D721Med (cell line): ENCODE results near the gene RUFY1.

ENCODE experiments used
- DNase-seq: peaks from one replicate; pipeline ENCODE4 v3.0.0; 2011; ENCODE audit warnings: low spot score; ENCODE audit not compliant: insufficient read length
- FAIRE-seq: peaks from 2 replicates; lab custom pipeline; 2011; peaks lifted over from hg19 to GRCh38; lab: Jason Lieb, UNC
- TF ChIP-seq, protein P1 (sequence below): IDR thresholded peaks from 2 replicates; pipeline ENCODE4 v1.5.1; 2012; ENCODE audit warnings: mild to moderate bottlenecking, control low read depth; ENCODE audit not compliant: insufficient read depth; ENCODE audit errors: missing control alignments

Gene RUFY1

DNA sequence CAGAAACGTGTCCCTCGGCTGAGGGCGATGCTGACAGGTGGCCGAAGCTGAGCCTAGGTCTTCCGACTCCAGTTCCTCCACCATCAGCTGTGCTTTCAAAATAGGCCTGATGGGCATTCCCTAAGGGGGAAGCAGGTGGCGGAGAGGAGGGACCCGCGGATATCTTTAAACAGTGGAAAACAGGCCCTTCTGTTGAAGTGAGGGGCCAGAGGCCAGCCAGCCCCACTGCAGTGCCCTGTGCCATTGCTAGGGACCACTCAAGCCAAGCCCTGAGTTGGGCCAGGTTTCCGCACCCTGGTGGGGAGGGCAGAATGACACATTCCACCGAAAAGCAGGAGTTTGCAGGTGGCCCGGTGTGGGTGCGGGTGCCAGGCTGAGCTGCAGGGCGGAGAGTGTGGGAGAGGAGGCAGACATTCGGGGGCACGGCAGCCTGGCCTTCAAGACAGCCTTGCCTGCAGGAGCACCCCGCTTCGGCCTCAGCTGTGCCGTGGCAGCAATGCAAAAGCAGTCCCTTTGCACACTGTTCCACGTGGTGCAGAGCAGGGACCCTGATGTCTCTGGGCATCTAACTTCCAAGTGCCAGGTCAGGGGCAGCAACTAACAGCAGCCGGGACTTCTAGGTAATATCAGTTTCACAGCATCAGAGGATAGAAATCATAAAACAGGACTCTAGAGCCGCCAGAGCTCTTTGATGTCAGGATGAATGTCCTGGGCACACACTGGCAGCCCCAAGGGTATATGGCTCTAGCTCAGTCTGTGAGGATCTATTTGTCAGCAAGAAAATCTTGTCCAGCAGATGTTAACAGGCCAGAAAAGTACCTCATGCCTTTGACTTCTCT is 55.9 kb downstream of the RUFY1 start:
- FAIRE-seq, result no peak
- DNase-seq, result no peak
- TF ChIP-seq, protein P1, sequence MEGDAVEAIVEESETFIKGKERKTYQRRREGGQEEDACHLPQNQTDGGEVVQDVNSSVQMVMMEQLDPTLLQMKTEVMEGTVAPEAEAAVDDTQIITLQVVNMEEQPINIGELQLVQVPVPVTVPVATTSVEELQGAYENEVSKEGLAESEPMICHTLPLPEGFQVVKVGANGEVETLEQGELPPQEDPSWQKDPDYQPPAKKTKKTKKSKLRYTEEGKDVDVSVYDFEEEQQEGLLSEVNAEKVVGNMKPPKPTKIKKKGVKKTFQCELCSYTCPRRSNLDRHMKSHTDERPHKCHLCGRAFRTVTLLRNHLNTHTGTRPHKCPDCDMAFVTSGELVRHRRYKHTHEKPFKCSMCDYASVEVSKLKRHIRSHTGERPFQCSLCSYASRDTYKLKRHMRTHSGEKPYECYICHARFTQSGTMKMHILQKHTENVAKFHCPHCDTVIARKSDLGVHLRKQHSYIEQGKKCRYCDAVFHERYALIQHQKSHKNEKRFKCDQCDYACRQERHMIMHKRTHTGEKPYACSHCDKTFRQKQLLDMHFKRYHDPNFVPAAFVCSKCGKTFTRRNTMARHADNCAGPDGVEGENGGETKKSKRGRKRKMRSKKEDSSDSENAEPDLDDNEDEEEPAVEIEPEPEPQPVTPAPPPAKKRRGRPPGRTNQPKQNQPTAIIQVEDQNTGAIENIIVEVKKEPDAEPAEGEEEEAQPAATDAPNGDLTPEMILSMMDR, result no peak

DNA sequence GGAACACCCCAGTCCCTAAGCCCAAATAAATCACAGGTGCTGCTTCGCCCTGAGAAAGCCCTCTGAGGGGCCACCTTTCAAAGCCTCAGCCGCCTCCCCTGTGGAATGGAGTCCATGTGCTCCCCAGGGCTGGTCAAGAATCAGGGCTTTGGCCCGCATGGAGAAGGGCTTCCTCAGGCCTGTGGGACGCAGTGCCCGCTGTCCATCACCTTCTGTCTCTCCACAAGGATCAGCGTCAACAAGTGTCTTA is 56.5 kb downstream of the RUFY1 start:
- no peak for FAIRE-seq
- no peak for DNase-seq
- TF ChIP-seq, protein P1, result no peak

DNA sequence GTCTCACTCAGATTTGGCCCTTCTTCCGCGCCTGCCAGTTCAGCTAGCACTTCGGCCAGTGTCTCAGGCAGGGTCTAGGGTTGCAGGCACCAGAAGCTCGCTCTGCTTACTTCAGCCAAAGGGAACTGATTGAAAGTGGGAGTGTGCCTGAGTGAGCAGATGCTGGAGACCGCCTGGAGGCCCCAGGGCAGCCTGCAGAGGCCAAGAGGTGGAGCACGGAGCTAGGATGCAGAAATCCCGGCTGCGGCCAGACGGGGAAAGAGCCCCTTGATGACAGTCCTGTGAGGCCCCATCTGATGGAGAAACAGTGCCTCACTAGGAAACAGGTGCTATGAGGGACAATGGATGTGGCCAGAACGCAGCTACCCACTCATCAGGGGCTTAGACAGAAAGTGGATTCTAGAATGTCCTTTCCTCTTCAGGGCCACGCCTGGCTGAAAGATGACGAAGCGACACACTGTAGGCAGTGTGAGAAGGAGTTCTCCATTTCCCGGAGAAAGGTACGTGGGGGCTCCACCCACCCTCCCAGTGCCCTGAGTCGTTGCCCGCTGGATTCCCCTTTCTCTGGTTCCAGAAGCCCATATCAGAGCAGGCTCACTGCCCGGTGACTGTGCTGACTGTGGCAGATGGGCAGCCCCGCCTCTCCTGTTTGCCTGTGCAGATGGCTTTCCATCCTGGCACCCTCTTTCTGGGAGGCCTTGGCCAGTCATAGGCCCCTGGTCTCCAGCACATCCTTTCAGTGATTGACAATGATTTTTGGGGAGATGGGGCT is 57.0 kb downstream of the RUFY1 start:
- DNase-seq, result no peak
- no peak for FAIRE-seq
- TF ChIP-seq, protein P1, result no peak

DNA sequence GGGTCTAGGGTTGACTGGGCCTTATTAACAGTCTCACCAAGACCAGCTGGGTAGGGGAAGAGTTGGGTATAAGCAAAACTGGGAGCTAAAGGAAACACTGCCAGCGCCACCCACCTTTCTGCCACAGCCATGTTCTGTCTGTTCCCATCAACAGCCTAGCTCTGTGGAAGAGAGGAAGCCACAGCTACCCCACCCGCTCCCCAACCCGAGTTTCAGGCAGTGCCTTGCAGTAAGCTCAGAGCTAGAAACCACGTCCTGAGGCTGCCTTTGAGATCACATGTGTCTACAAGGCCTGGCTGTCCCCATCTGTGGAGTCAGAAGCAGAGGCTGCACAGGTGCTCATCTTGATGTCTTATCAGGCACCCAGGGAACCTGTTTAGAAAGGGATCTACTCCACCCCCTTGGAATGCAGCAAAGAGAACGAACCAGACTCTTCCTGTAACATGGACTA is 57.8 kb downstream of the RUFY1 start:
- FAIRE-seq (no peak), DNase-seq (no peak)
- TF ChIP-seq, protein P1, result no peak

DNA sequence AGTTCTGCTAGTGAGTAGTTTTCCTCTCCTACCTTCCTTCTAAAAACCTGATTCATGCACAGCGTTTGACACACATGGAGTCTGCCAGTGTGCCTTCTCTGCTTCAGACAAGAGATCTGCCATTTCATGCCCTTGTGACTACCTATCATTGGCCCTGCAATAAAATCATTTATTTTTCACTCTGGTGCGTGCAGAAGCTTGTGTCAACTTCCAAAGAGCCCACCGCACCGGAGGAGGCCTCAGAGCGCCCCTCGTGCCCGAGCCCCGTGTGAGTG is 59.4 kb downstream of the RUFY1 start:
- no peak for DNase-seq
- TF ChIP-seq, protein P1, result no peak
- no peak for FAIRE-seq

DNA sequence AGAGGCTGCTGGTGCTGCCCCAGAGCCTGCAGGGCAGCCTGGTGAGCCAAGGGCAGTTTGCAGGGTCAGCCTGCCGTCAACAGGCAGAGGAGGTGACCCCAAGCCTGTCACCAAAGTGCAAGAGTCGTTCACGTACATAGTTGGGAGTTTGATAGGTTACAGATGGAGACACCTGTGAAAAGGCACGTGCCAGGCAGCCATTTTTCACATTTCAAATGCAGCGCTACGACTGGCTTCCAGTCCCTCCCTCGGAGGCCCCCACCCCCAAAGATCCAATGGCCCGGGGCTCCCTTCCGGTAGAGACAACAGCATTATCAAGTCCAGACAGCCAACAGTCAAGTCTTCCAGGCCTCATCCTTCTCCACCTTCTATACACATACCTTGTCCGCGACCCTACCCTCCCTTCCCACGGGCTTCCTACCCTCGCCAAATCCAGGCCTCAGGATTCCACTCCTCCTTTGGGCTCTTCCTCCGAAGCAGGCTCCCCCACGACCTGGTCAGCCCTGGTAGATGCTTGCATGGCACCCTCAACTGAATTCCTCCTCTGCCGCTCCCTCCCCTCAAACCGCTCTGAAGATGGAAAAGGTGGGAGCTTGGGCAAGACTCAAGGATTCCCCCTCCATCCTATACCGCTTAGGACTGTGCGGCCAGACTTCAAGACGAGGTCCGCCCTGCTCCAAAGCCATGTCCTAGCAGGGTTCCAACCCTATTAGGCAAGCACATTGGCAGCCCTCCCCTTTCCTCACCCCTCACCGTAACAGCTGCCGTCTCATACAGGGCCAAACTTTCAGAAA is 60.0 kb downstream of the RUFY1 start:
- DNase-seq (no peak), FAIRE-seq (no peak)
- TF ChIP-seq, protein P1, result no peak
